HG02981 (cell line): ENCODE measurements around the gene TSEN34.
"Not testable (repeated sequence)": the region's sequence is repeated elsewhere in the genome, so short reads cannot be mapped to it uniquely, and the experiment has no call there.

ENCODE experiments used
- ATAC-seq: cut with Tn5 transposase; IDR thresholded peaks from one replicate; pipeline ENCODE4 v1.9.1; 2021; ENCODE audit warnings: mild to moderate bottlenecking, moderate library complexity; ENCODE audit not compliant: unreplicated experiment

Gene TSEN34

DNA sequence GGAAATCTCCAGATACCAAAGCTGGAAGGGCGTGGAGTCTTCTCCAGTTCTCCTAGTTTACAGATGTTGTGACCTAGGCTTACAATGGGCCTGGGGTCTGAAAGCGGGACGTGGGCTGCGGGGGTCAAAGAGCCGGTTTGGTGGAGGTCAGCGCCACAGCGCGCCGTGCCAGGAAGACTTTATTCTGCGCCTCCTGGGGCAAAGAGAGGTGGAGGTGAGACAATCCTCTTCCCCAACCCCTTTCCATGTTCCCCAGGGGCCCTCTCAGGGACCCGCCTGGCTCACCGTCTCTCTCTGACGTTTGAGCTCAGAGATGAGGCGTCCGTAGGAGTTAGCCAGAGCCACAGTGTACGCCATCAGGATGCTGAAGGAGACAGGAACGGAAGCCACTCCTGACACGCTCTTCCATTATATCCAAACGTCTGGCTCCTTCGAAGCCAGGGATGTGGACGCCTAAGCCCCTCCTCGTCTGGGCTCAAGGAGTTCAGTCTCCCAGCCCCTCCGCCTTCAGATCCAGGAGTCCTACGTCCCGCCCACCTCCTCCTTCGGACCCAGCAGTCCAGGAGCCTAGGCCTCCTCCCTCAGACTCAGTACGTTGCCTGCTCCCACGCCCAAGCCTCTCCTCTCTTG, 30.8 kb upstream of the TSEN34 start:
- no peak for ATAC-seq

DNA sequence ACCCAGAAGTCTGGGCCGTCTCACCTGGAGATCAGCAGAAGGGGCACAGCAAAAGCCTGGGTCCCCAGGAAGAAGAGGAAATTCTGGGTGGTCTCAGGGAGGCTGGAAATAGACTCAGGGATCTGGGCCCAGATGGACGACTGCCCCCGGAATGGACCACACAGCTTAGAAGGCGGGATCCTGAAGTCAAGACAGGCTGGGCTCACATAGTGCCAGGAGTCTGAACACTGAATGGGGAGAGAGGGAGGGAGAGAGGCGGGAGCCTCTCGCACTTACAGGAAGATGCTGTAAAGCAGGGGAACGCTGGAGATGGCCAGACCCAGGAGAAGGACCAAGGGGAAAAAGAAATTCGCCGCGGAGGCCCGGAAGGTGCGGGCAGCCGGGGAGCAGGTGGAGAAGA, 30.3 kb upstream of the TSEN34 start:
- ATAC-seq = no peak

DNA sequence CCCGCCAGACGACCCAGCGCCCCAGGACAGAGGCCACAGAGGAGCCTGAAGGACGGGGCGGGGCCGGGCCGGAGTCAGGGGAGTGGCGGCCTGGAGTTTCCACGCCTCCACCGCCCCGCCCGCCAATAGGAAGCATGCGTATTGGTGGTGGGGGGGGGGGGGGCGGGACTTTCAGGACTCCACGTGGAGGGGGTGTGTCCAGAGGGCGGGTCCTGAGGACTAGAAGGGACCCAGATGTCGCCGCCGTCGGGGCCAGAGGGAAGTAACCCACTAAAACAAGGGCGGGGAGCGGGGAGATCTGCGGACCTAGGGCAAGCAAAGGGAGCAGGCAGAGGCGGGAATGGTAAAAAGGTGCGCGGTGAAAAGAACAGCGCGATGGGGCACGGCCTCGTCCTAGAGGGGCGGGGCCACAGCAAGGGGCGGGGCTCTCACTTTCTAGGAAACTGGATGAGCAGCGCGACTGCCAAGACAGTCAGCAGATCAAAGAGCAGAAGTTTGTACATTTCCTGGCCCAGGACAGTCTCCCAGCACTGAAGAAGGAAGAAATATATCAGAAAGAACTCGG, 28.8 kb upstream of the TSEN34 start:
- ATAC-seq = no peak

DNA sequence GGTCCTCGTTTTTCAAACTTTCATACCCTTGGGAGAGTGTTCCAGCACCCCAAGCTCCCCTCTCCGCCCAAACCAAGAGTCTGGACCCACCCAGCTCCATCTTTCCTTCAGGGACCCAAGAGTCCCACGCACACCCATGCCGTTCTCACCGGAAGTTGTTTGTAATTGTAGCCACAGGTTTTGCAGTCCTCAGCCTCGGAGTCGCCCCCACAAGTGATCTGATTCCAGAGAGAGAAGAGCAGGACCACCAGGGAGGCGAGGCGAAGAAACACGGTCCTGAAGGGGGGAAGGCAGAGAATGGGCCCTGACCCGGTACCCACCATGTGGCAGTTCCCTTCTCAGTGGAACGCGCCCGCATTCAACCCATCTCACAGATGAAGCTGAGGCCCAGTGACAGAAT, 28.2 kb upstream of the TSEN34 start:
- no peak for ATAC-seq

DNA sequence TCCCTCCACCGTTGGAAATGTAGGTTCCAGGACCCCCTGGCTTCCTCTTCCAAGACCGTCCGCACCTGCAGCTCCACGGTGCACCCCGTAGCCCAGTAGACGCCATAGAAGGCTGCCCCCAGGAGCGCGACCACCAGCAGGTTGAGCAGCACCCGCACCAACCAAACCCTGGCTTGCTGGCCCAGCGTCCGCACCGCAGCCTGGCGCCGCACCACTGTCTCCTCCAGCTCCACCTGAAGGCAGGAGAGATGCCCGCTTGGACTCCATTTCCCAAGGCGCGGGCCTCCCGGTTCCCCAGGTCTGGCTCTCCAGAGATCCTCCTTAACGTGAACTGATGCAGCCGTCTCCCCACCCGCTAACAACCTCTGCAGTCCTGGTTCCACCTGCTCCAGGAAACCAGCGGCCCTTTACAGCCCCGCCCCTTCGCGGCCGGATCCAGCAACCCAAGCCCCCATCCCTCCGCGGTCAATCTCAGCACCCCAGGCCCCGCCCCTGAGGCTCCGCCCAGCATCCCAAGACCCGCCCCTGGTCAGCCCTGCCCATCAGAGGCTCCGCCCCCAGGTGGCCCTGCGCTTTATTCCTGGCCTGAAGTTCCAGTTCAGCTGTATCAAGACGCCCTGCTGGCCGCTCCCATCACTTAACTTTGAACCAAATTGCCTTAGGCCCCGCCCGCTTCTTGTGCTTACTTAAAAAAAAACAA, 26.6 kb upstream of the TSEN34 start:
- ATAC-seq = no peak

DNA sequence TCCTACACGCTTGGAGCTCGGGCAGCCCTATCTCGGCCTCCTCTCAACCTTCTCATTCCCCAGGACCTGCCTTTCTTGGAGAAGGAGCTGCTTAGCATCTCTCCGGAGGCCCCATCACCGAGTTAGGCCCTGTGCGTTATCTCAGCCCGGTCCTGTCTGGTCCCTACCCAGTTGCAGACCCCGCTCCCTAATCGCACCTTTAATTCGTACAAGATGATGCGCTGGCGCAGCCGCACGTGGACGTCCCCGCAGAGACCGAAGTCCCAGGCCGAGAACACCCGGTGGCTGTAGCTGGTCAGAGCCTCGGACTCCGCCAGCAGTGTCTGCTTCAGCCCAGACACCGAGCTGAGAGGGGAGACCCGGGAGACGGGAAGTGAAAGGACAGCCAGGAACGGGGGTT, 25.9 kb upstream of the TSEN34 start:
- ATAC-seq = no peak

DNA sequence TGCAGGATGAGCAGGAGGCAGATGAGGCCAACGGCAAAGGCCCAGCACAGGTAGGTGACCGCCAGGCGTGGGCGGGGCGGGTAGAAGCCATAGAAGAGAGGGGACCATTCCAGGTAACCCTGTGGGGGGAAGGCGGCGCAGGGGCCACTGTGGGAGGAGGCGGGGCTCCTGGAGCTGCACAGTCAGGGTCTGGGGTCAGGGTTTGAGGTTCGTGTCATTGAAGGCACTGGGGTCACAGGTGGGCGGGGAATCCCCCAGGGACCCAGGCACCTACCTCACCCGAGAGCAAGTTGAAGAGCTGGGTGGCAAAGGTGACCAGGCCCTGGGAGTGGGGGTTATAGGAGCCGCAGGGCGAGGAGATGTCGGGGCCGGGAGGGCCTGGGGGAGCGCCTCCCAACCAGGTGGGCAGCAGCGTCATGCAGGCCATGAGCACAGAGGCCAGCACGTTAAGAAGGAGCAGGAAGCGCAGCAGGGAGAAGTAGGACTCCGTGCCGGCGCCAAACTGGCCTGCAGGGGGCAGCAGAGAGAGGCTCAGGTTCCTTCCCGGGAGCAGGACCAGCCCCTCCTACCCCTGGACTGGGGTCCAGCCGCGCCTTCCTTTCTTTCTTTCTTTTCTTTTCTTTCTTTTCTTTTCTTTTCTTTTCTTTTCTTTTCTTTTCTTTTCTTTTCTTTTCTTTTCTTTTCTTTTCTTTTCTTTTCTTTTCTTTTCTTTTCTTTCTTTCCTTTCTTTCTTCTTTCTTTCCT, 22.8 kb upstream of the TSEN34 start:
- peak; percentile 59 for ATAC-seq

DNA sequence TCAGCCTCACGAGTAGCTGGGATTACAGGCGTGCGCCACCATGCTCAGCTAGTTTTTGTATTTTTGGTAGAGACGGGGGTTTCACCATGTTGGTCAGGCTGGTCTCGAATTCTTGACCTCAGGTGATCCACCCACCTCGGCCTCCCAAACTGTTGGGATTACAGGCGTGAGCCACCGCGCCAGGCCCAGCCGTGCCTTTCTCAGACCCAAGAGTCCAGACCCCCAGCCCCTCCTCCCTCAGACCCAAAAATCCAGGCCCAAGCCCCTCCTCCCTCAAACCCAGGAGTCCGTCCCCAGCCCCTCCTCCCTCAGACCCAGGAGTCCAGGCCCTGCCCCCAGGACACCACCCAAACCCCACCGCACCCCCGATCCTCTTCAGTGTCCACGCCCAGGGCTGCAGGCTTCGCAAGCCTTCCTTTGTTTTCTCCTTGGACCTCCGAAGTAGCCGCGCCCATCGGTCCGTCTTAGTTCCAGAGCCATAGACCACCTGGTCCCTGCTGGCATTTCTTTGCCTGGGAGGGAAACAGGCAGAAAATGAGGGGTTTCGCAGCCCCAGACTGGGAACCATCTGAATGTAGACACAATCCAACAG, 21.9 kb upstream of the TSEN34 start:
- no peak for ATAC-seq

DNA sequence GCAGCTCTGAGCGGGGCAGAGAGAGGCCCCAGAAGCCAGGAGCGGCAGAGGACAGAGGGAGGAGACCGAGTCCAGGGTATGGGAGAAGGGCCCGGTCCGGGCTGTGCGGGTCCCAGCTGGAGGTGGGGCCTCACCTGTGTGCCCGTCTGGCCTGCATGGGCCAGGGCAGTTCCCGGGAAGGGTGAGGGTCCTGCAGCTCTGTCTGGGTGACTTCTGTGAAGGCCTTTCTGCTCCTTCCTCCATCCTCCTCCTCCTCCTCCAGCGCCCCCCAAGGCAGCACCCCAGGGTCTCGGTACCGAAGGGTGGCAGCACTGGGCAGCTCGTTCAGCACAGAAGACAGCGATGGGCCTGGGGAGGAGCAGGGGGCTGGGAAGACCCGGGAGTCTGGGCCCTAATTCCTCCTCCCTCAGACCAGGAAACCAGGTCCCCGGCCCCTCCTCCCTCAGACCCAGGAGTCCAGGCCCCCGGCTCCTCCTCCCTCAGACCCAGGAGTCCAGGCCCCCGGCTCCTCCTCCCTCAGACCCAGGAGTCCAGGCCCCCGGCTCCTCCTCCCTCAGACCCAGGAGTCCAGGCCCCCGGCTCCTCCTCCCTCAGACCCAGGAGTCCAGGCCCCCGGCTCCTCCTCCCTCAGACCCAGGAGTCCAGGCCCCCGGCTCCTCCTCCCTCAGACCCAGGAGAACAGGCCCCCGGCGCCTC, 19.2 kb upstream of the TSEN34 start:
- not testable (repeated sequence) for ATAC-seq

DNA sequence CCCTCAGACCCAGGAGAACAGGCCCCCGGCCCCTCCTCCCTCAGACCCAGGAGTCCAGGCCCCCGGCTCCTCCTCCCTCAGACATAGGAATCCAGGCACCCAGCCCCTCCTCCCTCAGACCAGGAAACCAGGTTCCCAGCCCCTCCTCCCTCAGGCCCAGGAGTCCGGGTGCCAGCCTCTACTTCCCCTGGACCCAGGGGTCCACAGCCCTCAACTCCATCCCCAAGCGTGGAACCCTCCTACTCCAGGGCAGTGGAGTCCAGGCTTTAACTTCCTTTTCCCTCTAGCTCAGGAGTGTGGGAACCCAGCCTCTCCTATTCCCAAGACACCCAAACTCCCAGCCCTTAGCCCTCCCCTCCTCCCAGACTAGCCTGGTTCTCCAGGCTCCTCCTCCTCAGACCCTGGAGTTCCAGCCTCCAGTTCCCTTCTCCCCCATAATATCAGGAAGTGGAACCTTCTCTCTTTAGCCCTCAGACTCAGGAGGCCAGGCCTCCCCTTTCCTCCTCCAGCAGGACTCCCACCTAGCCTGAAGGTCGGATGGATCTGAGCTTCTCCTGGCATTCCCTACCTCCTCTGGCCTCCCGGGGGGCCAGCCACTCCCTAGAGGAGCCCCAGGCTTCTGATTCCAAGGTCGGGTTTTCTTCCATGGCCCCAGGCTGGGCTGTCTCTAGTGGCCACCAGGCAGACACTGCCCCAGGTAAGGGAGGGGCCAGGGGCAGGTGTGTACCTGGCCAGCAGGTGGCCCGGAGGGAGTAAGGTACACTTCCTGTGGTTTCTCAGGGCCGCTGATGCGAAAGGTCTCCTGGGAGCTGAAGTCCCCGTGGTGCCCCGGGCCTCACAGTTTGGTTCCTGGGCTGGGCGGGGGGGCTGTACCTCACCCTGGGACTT, 18.4 kb upstream of the TSEN34 start, which contains the start of gene TMC4:
Gene TMC4, minus strand, starts transcription at position 690 of the 888 bp plus-strand sequence. Its CDS starts 43 bp downstream, at position 647.
- no peak for ATAC-seq

DNA sequence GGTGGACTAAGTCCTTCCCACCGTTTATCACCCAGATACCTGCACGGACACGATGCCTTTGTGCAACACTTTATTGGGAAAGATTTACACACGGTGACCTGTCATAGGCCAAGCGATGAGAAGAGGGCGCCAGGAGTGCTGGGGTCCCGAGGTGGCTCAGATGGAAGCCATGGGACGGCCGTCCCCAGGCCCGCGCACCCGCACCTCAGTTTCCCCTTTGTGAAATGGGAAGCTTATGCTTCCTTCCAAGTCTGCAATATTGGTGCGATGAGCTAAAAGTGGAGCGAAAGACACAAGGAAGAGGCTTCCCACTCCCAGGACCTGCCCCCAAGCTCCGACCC, 17.8 kb upstream of the TSEN34 start:
- ATAC-seq = no peak

DNA sequence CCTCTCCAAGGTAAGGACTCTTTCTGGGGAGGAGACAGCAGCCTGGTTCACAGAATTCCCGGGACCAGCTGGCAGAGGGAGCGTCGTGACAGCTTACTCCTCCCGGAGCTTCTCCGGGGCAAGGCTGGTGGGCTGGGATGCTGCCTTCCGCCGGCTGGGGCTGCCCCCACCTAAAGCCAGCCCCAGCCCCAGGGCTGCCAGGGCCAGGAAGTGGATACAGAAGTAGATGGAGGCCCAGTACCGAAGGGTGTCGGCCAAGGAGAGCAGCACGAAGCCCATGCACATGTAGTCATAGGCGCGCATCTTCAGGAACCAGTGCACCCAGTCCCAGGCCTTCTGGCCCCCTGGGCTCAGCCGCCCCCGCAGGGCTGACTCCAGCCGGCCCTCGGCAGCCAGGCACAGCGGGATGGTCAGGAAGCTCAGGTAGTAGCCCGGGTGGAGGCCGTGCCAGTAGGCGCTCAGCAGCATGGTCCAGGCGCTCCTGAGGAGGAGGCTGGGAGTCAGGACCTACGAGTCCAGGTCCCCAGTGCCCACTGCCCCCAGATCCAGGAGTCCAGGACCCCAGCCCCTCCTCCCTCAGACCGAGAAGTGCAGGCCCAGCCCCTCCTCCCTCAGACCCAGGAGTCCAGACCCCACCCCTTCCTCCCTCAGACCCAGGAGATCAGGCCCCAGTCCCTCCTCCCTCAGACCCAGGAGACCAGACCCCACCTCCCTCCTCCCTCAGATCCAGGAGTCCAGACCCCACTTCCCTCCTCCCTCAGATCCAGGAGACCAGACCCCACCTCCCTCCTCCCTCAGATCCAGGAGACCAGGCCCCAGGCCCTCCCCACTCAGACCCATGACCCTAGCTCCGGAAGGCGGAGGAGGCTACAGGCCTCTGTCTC, 16.9 kb upstream of the TSEN34 start:
- ATAC-seq = no peak

DNA sequence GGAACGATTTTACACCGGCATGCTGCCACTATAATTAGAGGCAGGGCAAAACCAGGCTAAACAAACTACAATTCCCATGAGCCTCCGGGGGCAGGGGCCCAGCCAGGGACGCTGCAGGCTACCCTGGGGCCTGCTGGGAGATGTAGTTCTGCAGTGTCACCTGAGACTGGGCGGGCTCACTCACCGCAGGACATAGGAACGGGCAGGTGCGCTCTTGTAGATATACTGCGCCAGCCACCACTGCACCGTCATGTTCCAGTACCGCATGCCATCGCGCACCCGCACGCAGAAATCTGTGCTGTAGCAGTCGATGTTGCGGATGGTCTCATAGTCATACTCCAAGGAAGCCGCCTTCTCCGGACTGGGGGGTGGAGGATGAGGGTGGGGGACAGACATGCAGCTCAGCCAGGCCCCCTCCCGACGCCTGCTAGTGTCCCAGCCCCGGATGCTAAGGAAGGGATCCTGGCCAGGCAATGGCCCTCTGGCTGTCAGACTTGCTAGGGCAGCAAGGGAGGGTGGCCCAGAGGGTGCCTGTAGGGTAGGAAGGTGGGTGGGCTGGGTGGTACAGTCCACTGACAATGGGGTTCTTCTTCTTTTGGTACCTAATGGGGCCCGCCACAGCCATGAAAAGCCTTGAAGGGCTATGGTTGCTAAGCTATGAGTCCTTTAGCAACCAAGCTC, 12.4 kb upstream of the TSEN34 start:
- no peak for ATAC-seq

DNA sequence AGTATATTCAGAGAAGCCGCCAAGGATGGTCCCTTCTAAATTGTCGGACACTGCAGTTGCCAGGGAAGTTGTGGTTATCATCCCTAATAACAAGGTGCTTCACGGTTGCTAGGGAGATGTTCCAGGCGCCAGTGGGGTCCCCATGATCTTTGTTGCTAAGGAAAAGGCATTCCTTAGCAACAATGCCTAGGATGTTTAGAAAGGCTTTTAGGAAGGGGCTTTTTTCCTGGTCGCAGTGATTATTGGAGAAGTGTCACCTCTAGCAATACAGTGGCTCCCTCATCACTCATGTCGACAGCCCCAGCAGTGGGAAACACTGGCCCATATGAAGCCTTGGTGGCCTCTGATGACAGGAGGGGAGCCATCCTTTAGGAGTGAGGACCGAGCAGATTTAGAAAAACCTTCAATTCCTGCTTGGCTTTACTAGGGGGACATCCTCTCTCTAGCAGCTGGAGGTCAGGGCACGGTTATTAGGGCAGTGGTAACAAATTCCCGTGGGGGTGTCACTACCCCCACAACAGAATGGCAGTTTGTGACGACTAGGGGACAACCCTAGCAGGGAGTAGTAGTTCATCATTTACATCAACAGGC, 11.8 kb upstream of the TSEN34 start:
- ATAC-seq = no peak

DNA sequence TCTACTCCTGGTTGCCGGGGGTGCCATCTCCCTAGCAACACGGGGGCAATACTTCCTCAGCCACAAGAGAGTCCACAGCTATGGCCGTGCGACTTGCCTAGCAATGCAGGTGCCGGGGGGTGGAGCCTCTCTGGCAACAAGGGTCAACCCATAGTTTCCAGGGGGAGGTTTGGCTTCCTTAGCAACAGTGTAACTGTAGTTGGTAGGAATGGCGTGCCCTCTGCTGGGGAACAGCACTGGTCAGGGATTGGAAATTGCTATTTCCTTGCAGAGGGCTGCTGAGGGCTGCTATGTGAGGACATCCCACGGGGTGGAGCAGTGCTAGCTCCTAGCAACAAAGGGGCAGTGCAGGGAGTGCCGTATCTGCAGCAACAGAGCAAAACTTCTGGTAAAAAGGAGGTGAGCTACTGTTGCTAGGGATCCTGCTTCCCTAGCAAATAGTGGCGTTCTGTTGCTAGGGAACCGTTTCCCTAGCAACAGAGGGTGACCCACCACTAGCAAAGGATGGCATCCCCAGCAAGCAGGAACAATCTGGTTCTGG, 11.1 kb upstream of the TSEN34 start:
- ATAC-seq = no peak

DNA sequence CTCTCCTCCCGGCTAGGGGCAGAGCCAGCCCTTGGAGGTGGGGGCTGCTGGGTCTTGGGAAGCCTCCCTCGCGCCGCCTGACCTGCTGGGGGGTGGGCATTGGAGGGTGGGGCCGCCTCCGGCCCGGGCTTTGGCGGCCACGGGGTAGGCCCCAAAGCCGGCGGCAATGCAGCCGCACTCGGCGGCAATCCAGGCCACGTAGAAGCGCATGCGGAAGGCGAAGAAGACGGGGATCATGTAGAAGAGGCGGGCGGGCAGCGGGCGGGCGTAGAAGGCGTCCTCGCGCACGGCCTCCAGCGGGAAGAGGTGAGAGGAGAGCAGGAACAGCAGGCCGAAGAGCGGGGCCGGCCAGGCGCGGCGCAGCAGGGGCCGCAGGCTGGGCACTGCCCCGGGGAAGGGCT, 10.4 kb upstream of the TSEN34 start:
- no peak for ATAC-seq

DNA sequence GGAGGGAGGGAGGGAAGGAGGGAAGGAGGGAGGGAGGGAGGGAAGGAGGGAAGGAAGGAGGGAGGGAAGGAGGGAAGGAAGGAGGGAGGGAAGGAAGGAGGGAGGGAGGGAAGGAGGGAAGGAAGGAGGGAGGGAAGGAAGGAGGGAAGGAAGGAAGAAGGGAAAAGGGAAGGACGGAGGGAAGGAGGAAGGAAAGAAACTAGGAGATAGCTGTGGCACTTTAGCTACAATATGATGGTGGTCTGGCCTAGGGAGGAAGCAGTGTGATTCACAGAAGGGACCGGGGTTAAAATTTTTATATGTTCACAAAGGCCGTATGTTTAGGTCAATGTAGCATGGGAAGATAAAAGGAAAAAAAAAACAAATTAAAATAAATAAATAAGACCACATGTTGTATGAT, 9.2 kb upstream of the TSEN34 start:
- ATAC-seq = not testable (repeated sequence)

DNA sequence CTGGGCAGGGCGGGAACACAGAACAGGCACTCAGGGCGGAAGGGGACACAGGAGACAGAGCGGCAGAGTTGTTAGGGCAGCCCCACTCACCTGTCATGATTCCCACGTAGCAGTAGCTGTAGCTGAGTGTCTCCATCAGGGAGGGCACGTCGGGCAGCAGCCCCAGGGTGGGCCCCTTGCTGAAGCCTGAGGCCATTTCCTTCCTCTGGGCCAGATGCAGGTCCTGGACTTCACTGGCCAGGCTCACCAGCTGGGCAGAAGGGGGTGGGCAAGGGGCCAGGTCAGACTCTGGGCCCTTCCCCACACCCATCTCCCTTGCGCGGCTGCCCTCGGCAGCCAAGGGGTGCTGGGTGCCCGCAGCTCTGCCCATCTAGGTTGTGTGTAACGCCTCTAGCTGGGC, 7.7 kb upstream of the TSEN34 start:
- no peak for ATAC-seq
